Peyer's patch (tissue), 4 donors: ENCODE data around the gene PSME2. TPM values are rescaled to one million over a fixed set of nuclear protein-coding genes. Genes with fewer than 3 reads are reported as not detected.

Experiments
- DNase-seq, 3 donors: peaks; one replicate each; pipeline ENCODE4 v3.0.0-alpha.2; 2017 to 2019
- H3K27ac ChIP-seq, 4 donors: fragments of 200-600 bp; sonication (generic); one replicate each; pipeline ENCODE4 v1.5.1; 2016 to 2019
- H3K27me3 ChIP-seq, 2 donors: fragments of 200-600 bp; sonication (generic); one replicate each; pipeline ENCODE4 v1.5.1; 2019
- H3K36me3 ChIP-seq, 3 donors: fragments of 200-600 bp; sonication (generic); one replicate each; pipeline ENCODE4 v1.5.1; 2016 to 2019
- H3K4me1 ChIP-seq, 4 donors: fragments of 200-600 bp; sonication (generic); one replicate each; pipeline ENCODE4 v1.5.1; 2016 to 2019
- H3K4me3 ChIP-seq, 4 donors: fragments of 200-600 bp; sonication (generic); 1 replicate in 3 of 4; 2 replicates in 1 of 4; pipeline ENCODE4 v1.5.1; 2016 to 2019; ENCODE audit warnings: mild to moderate bottlenecking in 1 of 4
- H3K9me3 ChIP-seq, 4 donors: fragments of 200-600 bp; sonication (generic); one replicate each; pipeline ENCODE4 v1.5.1; 2016 to 2019; ENCODE audit warnings: mild to moderate bottlenecking in 1 of 4
- CTCF ChIP-seq, 6 experiments: fragments of 450-650 bp in 4 of 6; fragments of 200-600 bp in 2 of 6; sonication (generic) in 1 of 6; IDR thresholded peaks; one replicate each; pipeline ENCODE4 v1.5.1; 2017 to 2019; ENCODE audit warnings: antibody characterized with exemption in 6 of 6, mild to moderate bottlenecking in 3 of 6, moderate library complexity in 1 of 6
- POLR2A ChIP-seq, 2 donors: fragments of 450-650 bp; IDR thresholded peaks; one replicate each; pipeline ENCODE4 v1.5.1; 2017; ENCODE audit warnings: antibody characterized with exemption in 2 of 2, mild to moderate bottlenecking in 2 of 2, moderate library complexity in 2 of 2
- total RNA-seq, 4 donors: library from RNA; depleted of rRNA; stranded (reverse); fragments of >200 nt; gene quantifications; one replicate each; pipeline ENCODE4 v1.1.0, GENCODE V29; 2016

The PSME2 gene
- total RNA-seq, 4 donors from 2014 or later, result 119 to 258 (median 162) TPM

- Histone ChIP-seq H3K4me3 (peak overlapping the region in 2 of 4 donors; percentile 63 to 89), H3K4me1 (peaks cover 0 to 25% (median 10%) of the 10 kb centered on the region in 4 donors)
Observed at GRCh38 chr14:24117179-24117578, 29.2 kb downstream of the PSME2 start.

GRCh38 chr14:24116128-24116814, 30.1 kb downstream of the PSME2 start:
- Histone ChIP-seq H3K4me1 (peaks cover 0 to 25% (median 10%) of the 10 kb centered on the region in 4 donors), H3K27ac (peak overlapping the region in 1 of 4 donors; percentile 99), H3K9me3 (no peaks in the 10 kb centered on the region), H3K4me3 (peak overlapping the region; percentile 50 to 89 (median 72)), H3K36me3 (peaks cover 0 to 46% (median 3%) of the 10 kb centered on the region in 3 donors), H3K27me3 (no peaks in the 10 kb centered on the region)
- DNase-seq, result no peak
- no peak for TF ChIP-seq CTCF (IDR thresholded peaks at IDR 0.05)

More at GRCh38 chr14:24117179-24117578, 29.2 kb downstream of the PSME2 start:
- H3K9me3 ChIP-seq, result no peaks in the 10 kb centered on the region
- DNase-seq, result no peak
- H3K27ac ChIP-seq, result no peak overlapping the region
- H3K27me3 ChIP-seq, result no peaks in the 10 kb centered on the region
- H3K36me3 ChIP-seq, result peaks cover 0 to 55% (median 3%) of the 10 kb centered on the region in 3 donors
- TF ChIP-seq POLR2A (IDR thresholded peaks at IDR 0.05) (no peak), CTCF (IDR thresholded peaks at IDR 0.05) (no peak)

GRCh38 chr14:24115422-24116127, 30.8 kb downstream of the PSME2 start:
- DNase-seq, result no peak
- peak overlapping the region; percentile 50 to 89 (median 72) for H3K4me3 ChIP-seq

GRCh38 chr14:24114532-24115421, 31.6 kb downstream of the PSME2 start, which contains the start of the genes DCAF11 and NRL:
DCAF11 (plus strand) TSS chr14:24114777; CDS start chr14:24115595, 818 bp downstream.
NRL (minus strand) TSS chr14:24114949; CDS start chr14:24082848, 32,101 bp downstream.
- Histone ChIP-seq H3K4me1 (peaks cover 4 to 31% (median 10%) of the 10 kb centered on the region in 4 donors), H3K9me3 (no peaks in the 10 kb centered on the region), H3K36me3 (peaks cover 0 to 31% (median 3%) of the 10 kb centered on the region in 3 donors), H3K4me3 (peak within 1 kb of the TSS; percentile 50 to 89 (median 72)), H3K27ac (peak within 1 kb of the TSS; percentile 94 to 99 (median 97)), H3K27me3 (no peaks in the 10 kb centered on the region)
- TF ChIP-seq POLR2A (IDR thresholded peaks at IDR 0.05) (peak; percentile 12 to 57), CTCF (IDR thresholded peaks at IDR 0.05) (peak in 1 of 6 experiments; percentile 2)
- DNase-seq, result peak; percentile 98 to 99 (median 99)

More at GRCh38 chr14:24115422-24116127, 30.8 kb downstream of the PSME2 start:
- Histone ChIP-seq H3K27me3 (no peaks in the 10 kb centered on the region), H3K4me1 (peaks cover 0 to 25% (median 10%) of the 10 kb centered on the region in 4 donors), H3K9me3 (no peaks in the 10 kb centered on the region), H3K36me3 (peaks cover 0 to 39% (median 3%) of the 10 kb centered on the region in 3 donors), H3K27ac (peak overlapping the region; percentile 94 to 99 (median 97))
- no peak for TF ChIP-seq POLR2A (IDR thresholded peaks at IDR 0.05)
- no peak for TF ChIP-seq CTCF (IDR thresholded peaks at IDR 0.05)
